Stimulated activated CD8-positive, alpha-beta memory T cell treated with anti-CD3 and anti-CD28 coated beads, Interleukin-12 subunit alpha, Interleukin-12 subunit beta, amount 100 ng/mL, for 4 hours (primary cell): ENCODE measurements around the gene BEND4.

Experiments
- DNase-seq: peaks from one replicate; pipeline ENCODE4 v3.0.0-alpha.2; 2020; ENCODE audit warnings: low read depth

BEND4 gene

DNA sequence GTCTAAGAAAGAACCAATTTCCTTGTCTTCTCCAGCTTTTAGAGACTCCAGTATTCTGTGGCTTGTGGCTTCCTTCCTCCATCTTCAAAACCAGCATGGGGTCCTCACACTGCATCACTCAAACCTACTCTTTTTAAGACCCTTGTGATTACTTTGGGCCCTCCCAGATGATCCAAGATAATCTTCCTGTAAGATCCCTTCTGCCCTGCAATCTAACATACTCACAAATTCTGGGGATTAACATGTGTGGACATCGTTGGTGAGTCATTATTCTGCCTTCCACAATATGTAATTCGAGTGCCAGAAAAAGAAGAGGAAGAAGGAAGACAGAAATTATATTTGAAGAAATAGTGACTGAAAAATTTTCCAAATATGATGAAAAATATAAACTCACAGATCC is 47.9 kb downstream of the BEND4 start:
- no peak for DNase-seq

DNA sequence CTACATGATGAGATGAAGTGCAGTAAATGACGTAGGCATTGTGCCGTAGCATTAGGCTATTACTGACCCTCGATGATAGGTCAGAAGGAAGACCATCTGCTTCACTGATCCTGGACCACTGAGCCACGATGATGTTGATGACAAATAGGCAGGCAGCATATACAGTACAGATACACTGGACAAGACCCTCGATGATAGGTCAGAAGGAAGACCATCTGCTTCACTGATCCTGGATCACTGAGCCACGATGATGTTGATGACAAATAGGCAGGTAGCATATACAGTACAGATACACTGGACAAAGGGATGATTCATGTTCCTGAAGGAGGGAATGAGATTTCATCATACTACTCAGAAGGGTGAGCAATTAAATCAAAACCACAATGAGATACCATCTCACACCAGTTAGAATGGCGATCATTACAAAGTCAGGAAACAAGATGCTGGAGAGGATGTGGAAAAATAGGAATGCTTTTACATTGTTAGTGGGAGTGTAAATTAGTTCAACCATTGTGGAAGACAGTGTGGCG is 50.9 kb downstream of the BEND4 start:
- no peak for DNase-seq

DNA sequence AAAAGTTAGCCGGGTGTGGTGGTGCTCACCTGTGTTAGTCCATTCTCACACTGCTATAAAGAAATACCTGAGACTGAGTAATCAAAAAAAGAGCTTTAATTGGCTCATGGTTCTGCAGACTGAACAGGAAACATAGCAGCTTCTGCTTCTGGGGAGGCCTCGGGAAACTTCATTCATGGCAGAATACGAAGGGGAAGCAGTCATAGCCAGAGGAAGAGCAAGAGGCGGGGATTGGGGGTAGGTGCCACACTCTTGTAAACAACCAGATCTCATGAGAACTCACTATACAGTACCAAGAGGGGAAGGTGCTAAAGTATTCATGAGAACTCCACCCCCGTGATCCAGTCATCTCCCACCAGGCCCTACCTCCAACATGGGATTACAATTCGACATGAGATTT is 64.1 kb downstream of the BEND4 start:
- no peak for DNase-seq

DNA sequence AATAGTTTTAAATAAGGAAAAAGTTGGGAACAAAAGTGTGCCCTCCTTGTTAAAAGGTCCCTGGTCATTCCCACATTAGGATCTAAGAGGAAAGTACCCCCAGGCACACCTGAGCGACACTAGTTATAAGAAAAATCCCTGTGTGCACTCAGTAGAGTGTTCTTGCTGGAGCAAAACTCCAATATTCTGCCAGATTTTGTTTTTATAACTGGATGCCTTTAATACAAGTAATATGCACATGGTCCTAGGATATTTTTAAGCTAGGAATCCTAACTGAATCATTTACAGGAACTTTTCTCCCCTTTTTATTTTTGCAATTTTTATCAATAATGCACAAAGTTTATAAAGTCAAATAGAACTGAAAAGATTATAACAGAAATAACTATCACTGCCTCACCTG is 68.6 kb downstream of the BEND4 start:
- no peak for DNase-seq

DNA sequence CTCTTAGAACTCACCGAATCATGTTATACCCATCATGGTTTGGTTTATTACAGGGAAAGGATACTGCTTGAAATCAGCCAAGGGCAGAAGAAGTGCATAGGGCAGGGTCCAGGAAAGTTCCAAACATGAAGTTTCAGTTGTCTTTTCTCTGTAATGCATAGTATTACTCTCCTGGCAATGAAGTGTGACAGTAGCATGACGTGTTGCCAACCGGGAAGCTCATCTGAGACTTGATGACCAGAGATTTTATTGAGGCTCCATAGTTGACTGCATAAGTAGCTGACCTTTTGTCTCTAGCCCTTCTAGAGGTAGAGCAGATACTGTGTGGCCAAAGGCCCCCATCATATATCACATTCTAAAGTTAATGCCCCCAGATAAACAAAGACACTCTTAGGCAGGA is 72.1 kb downstream of the BEND4 start:
- no peak for DNase-seq

DNA sequence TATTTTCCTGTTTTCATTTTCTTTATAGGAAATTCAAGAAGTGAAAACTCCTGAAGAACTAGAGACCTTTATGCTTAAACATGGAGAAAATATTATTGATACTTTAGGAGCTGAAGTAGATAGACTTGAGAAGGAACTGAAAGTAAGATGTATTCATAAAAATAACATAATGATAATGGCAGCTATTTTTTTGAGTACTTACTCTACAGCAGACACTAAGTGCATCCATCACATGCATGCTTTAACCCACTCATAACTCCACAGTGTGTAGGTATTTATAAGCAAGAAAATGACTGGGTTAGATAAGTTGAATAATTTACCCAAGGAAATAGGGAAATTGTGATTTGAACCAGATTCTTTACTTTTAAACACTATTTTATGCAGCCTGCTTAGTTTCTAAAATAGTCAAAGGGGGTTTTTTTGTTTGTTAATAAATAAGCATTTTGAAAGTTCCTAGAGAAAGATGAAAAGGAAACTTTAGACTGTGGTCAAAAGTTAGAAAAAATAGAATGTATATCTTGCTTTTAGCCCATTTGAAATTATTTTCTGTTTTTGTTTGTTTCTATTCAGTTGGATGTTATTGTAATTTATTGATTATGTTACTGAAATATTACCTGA is 74.2 kb downstream of the BEND4 start:
- no peak for DNase-seq

DNA sequence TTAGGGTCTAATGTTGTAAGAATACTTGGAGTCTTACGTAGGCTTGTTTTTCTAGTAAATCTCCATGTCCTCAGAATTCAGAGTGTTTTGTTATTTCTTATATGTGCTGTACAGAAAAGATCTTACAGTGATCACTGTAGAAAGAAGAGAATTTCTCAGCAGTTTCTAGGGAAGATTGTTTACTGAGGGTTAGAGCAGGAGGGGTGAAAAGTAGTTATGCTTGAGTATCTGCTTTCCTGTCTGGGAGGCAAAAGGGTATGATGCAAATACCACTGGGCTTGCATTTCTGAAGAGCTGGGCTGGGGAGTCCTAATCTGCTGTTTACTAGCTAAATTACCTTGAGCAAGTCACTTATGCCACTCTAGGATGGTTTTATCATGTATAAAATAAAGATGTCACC is 78.2 kb downstream of the BEND4 start:
- DNase-seq: no peak

DNA sequence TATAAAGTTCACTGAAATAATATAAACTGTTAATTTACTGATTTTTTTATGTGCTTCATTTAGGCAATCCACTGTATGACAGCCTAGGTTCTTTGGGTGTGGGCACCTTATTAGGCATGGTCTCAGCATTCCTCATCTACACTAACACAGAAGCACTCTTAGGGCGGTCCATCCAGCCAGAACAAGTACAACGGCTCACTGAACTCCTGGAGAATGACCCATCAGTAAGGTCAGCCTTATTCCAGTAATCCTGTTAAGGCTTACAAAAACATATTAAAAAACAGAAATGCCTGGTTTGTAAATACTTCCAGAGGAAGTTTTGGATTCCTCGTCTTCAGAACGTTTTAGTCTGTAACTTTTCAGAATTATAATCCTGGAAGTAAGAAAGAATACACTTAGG is 82.0 kb downstream of the BEND4 start:
- DNase-seq: no peak

DNA sequence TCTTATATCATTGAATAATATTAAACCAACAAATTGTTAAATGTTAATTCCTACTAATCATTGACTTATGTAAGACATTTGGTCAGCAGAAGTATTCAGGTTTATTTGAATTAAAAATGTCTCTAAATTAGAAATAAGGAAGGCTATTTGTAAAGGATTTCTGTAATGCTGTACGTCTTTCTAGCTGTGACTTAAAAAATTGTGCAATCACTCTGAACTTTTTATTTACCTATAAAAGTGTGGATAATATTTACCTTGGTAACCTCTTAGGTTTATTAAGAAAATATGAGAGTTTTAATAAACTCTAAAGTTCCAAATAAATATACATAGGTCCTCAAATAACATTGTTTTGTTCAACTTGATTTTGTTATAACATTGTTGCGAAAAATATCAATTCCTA is 85.2 kb downstream of the BEND4 start:
- no peak for DNase-seq

DNA sequence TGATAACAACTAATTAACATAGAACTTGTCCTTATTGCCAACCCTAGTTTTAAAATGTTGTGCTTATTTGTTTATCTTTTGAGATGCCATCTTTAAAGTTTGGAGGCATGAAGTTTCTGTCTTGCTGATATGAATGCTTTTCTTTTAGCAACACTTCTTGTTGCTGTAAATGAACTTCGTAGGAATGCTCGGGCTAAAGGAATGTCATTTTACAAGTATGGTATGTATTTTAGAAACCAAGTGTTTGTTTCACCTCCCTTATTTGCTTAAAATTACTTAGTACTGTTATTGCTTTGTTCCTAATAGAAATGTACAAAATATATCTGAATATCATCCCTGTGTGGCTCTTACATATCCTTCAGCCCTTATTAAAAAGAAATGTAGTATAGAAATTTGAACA is 86.1 kb downstream of the BEND4 start:
- DNase-seq: no peak
